Right lung (tissue), 5 donors: Measurements from ENCODE around the gene GNG7. TPM values are rescaled to one million over a fixed set of nuclear protein-coding genes. Genes with fewer than 3 reads are reported as not detected.
"Not testable (repeated sequence)": the region's sequence is repeated elsewhere in the genome, so short reads cannot be mapped to it uniquely, and the experiment has no call there.

Experiments used
- DNase-seq, 2 donors: peaks; one replicate each; pipeline ENCODE4 v3.0.0-alpha.2; 2013
- polyA plus RNA-seq, 5 donors: library from polyadenylated mRNA; unstranded; fragments of 120-200 nt; gene quantifications; one replicate each; pipeline versions ENCODE4 v1.2.1 to v1.2.3, GENCODE V29; 2013; ENCODE audit warnings: inconsistent platforms in 1 of 5, low replicate concordance in 1 of 5; ENCODE audit not compliant: insufficient read length in 5 of 5, insufficient read depth in 1 of 5

Gene GNG7
- polyA plus RNA-seq, 5 donors = 4.5 to 7.1 (median 5.8) TPM

DNA sequence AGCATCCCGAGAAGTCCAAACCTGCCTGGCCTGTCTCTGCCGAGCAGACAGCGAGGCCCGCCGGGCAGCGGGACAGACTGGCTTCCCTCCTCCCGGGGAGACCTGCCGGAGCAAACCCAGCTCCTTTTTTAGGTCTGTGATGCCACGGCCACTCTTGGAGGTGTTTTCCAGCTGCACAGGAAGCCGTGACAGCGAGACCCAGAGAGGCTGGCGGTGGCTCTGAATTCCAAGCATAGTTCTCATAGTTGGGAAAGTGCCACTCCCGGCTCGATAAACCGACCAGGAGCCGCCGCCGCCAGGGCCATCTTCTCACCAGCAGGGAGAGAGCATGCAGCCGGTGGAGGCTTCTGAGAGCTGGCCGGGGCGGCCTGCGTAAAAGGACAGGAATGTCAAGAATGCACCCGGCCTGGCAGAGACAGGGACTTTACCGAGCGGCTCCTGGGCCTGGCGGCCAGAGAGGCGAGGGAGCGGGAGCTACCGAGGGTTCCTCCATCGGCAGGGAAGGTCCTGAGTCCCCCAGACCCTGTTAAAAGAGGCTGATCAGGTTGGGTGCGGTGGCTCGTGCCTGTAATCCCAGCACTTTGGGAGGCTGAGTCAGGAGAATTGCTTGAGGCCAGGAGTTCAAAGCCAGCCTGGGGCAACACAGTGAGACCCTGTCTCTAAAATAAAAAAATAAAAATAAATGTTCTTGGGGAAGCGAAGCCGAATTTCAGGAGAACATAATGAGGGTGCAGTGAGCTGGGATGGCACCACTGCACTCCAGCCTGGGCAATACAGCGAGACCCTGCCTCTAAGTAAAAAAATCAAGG, 161.6 kb downstream of the GNG7 start:
- DNase-seq = peak; percentile 65 to 68

DNA sequence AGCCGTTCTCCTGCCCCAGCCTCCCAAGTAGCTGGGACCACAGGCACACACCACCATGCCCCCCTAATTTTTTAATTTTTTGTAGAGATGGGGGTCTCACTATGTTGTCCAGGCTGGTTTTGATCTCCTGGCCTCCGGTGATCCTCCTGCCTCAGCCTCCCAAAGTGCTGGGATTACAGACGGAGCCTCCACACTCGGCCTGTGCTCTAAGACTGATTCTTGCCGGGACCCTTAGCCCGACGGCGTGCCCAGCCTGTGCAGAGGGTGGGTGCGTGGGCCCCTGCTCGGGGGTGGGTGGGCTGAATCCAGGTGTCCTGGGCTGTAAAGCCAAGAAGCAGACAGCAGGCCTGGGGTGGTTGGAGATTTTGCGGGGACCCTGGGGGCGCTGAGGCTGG, 162.2 kb downstream of the GNG7 start:
- no peak for DNase-seq

DNA sequence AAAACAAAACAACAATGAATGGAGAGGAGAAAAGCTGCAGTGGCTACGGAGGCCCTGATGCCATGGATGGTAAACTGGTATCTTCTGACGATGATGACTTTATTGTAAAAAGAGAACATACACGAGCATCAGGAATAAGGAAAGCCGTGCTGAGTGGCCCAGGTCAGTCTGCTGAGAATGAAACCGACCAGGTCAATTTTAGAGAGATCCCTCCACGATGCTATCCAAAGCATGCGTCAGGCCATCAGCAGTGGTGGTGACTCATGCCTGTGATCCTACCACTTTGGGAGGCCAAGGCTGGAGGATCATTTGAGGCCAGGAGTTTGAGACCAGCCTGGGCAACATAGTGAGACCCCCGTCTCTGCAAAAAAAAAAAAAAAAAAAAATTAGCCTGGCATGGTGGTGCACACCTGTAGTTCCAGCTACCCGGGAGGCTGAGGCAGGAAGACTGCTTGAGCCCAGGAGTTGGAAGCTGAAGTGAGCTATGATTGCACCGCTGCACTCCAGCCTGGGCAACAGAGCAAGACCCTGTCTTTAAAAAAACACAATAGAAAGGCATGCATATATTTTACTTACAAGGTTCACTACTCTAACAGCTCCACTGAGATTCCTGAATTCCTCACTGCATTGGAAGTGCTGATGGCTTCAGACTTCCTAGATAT, 164.3 kb downstream of the GNG7 start:
- DNase-seq = no peak

DNA sequence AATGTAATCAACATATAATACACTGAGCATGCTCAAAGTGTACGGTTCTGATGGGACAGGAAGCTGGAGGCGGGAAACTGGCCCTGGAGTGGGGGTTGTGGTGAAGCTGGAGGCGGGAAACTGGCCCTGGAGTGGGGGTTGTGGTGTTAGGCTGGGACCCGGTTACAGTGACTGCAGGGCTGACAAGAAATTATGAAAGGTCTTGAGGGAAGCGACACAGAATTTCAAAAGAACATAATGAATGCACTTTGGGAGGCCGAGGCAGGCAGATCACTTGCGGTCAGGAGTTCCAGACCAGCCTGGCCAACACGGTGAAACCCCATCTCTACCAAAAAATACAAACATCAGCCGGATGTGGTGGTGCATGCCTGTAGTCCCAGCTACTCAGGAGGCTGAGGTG, 164.9 kb downstream of the GNG7 start:
- DNase-seq = not testable (repeated sequence)

GRCh38 chr19:2536461-2536860, 166.0 kb downstream of the GNG7 start:
- no peak for DNase-seq

DNA sequence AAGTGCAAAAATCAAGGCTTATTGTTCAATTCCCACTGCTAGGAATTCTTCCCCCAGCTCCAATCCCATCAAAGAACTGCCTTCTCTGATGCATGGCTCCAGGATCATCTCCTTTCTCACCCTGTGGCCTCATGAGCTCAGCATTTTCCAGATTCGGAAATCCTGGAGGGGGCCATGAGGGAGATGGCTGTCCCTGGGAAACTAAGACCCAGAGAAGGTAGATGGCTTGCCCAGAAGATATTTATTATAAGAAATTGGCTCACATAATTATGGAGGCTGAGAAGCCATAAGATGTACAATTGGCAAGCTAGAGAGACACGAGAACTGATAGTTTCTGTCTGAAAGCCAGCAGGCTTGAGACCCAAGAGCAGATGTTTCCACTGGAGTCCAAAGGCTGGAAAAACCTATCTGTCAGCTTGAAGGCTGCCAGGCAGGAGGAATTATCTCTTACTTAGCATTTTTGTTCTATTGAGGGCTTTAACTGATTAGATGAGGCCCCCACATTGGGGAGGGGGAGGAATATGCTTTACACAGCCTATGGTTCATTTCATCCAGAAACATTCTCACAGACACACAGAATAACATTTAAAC, 168.0 kb downstream of the GNG7 start:
- DNase-seq = no peak

DNA sequence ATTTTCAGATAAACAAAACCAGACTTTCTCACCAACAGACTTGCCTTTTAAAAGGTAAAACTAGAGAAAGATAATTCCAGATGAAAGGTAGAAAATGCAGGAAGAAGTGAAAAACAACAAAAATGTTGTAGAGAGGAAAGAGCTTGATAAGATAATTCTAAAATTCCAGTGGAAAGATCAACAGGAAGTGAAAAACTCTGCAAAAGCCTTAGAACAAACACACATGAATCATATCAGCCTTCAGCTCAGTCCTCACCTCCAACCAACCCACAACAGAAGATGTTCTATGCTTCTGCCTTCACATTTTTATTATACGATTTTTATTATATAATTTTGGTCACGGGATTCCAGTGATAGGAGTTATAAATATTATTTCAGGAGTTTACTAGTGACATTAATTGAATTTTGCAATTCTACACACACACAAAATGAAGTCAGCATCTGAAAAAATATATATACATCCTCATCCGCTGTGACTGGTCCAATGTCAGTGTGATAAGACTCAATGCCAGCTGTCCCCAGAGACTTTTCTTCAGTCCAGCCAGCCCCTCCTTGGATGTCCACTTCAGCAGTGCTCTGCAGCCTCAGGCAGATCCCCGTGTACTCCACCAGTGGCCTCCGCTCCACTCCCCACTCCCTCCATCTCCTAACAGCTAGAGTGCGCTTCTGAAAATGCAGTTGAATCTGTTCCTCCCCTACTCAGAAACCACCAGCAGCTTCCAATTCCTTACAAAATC, 168.6 kb downstream of the GNG7 start:
- DNase-seq = no peak

DNA sequence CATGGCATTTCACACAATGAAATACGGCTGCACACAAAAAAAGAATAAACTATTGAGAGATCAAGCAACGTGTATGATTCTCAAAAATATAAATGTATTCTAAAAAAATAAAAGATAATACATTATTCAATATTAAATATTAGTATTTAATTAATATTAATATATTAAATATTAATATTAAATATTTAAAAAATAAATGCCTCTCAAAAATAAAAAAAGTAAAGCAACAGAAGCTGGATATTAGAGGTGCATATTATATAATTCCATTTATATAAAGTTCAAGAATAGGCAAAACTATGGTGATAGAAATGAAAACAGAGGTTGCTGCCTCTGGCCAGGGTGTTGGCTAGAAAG, 169.4 kb downstream of the GNG7 start:
- DNase-seq = no peak

DNA sequence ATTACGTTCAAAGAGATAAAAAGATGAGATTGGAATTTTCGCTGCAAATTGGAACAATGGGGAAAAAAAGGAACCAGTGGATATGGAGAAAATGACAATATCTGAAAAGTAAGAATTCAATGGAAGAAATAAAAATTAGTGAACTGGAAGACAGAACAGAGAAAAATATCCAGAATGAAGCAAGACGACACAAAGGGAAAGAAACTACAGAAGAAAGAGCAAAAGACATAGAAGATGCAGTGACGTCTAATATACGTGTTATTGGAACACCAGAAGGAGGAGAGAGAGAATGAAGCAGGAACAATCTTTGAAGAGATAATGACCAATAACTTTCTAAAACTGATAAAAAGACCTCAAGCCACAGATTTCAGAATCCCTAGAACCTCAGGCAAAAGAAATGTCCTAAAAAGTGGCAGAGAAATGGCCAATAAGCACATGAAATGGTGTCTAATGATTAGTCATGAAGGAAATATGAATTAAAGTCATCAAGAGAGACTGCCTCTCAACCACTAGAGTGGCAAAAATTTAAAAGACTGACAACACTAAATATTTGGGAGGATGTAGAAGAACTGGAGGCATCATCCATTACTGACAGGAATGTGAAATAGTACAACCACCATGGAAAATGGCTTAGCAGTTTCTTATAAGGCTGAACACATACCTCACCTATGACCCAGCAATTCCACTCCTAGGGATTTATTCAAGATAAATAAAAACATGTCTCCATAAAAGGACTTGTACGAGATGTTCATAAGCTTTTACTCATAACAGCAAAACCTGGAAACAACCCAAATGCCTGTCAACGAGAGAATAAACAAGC, 170.0 kb downstream of the GNG7 start:
- no peak for DNase-seq

DNA sequence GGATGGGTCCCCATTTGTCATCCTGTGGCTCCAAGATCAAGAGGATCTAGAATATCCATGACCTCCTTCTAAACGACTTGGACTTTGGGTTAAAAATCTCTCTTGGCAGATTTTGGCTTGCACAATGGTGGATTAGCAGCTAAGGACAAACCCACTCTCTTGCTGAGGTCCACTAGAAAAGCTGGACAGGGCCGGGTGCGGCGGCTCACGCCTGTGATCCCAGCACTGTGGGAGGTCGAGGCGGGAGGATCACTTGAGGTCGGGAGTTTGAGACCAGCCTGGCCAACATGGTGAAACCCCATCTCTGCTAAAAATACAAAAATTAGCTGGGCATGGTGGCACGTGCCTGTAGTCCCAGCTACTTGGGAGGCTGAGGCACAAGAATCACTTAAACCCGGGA, 172.6 kb downstream of the GNG7 start:
- DNase-seq = not testable (repeated sequence)

GRCh38 chr19:2529473-2529918, 173.0 kb downstream of the GNG7 start:
- DNase-seq = no peak

DNA sequence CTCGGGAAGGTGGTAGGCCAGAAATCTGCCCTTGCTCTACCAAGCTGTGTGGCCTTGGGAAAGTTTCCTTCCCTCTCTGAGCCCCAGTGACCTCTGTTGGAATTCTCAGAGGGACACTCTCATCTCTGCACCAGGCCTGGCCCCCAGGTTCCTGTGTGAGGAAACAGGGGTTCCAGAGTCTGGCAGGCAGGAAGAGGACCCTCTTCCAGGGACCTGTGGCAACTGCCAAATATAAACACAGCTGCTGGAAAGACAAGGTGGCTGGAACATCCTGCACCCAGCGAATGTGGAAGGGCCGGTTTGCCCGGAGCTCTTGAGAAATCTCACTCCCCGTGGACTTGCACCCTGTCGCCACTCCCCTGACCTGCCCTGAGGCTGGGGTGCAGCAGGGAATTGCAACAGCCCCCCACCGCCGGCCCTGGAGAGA, 173.8 kb downstream of the GNG7 start:
- no peak for DNase-seq

DNA sequence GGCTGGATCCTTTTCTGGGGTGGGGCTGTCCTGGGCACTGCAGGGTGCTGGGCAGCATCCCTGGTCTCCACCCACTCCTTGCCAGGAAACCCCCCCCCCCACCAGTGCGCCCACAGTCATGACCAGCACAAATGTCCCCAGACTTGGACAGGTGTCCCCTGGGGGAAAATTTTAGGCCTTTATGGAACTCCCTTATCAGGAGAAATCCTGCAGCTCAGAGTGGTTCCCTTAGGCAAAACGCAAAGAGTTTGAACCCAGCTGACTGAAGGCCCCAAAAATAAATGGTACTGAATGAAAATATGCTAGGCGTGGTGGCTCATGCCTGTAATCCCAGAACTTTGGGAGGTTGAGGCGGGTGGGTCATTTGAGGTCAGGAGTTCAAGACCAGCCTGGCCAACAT, 174.8 kb downstream of the GNG7 start:
- no peak for DNase-seq

- no peak for DNase-seq
Observed at GRCh38 chr19:2527171-2527570, 175.3 kb downstream of the GNG7 start.

DNA sequence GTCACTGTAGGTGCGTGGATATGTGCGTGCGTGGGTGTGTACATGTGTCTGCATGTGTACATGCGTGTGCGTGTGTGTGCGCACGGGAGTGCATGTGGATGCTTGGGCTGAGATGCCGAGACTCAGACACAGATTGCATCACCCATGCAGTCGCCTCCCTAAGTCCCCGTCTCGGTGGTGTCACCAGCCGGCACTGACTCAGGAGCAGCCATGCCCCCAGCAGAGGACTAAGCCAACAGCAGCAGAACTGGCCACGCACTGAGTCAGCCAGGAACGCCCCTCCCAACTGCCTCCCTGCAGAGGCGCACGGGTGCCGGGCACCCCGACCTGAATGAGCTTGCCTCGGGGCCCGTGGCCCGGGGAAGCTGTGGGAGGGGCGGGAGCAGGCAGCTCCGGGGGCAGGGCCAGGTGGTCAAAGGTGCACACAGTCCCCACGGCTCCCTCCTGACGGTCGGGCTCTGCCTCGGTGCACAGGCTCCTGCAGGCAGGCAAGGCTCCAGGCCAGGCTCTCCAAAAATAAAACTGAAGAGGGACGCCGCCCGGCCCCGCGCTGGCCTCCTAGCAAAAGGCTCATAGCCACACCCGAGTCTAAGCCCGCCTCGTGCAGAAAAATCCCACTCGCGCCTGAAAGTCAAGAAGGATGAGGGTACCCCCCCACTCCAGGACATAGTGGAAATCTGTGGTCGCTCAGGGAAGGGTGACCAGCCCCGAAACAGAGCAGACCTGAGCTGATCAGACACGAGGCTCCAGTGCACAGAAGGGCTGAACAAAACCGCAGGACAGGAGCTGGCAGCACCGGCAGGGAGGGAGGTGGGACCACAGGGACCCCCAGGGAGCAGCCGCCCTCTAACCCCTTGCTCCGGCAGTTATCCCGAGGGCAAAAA, 177.4 kb downstream of the GNG7 start:
- no peak for DNase-seq

DNA sequence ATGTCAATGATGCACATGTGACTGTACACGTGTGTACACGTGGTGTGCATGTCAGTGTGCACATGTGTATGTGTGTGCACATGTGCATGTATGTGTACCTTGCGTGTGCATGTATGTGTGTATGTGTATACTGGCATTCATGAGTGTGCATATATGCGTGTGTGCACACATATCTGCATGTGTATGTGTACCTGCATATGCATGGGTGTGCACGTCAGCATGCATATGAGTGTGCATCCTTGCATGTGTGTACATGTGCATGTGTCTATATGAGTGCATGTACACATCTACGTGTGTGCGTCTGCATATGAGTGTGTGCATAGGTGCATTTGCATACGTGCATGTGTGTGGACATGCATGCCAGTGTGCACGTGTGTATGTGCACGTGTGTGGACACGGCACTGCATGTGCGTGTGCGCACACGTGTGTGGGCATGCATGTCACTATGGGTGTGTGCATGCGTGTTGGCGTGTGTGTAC, 178.1 kb downstream of the GNG7 start:
- DNase-seq = no peak

- DNase-seq = no peak
Observed at GRCh38 chr19:2523630-2524311, 178.7 kb downstream of the GNG7 start.

DNA sequence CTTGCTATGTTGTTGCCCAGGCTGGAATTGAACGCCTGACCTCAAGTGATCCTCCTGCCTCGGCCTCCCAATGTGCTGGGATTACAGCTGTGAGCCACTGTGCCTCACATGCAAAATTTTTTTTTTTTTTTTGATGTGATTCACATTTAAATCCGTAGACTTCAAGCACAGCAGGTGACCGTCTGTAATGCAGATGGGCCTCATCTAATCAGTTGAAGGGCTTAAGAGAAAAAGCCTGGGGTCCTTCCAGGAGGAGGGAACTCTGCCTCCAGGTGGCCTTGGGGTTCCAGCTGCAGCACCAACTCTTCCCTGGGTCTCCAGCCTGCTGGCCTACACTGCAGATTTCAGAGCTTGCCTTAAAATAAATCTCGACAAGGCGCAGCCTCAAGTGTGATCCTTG, 183.0 kb downstream of the GNG7 start:
- DNase-seq = no peak

GRCh38 chr19:2518856-2519255, 183.6 kb downstream of the GNG7 start:
- DNase-seq = not testable (repeated sequence)
